HCT116 (cell line): ENCODE measurements around the gene SLC6A12.

Experiments used
- CEBPB ChIP-seq: IDR thresholded peaks from 2 replicates; pipeline ENCODE4 v1.6.1; 2012; ENCODE audit warnings: low read depth
- CTCF ChIP-seq, 3 experiments: fragments of 200-600 bp in 1 of 3; sonication (generic) in 1 of 3; IDR thresholded peaks in 2 of 3; conservative IDR thresholded peaks in 1 of 3; 2 replicates each; pipeline ENCODE4 v1.5.1; 2012 to 2017; ENCODE audit warnings: low read depth in 2 of 3, low read length in 2 of 3, antibody characterized with exemption in 1 of 3, borderline replicate concordance in 1 of 3, control low read depth in 1 of 3, mild to moderate bottlenecking in 1 of 3, mixed read lengths in 1 of 3, mixed run types in 1 of 3, moderate library complexity in 1 of 3; ENCODE audit not compliant: insufficient read depth in 1 of 3

GRCh38 chr12:164207-164606 lies 49.8 kb downstream of the SLC6A12 start:
- TF ChIP-seq CTCF (IDR thresholded peaks at IDR 0.05 in 2 of 3, conservative IDR thresholded peaks at IDR 0.05 in 1 of 3; ENCODE audit: borderline replicate concordance in 1 of 3, insufficient read depth in 1 of 3, low read depth in 2 of 3, low read length in 2 of 3) = no peak
- TF ChIP-seq CEBPB = no peak
